Lower leg skin (tissue), 3 donors: ENCODE data around the gene HTR1E.
"Not testable (repeated sequence)": the region's sequence is repeated elsewhere in the genome, so short reads cannot be mapped to it uniquely, and the experiment has no call there.

ENCODE experiments used
- POLR2A ChIP-seq, 2 donors: fragments of 450-650 bp; IDR thresholded peaks; one replicate each; pipeline ENCODE4 v1.6.1; 2016 to 2017; ENCODE audit warnings: antibody characterized with exemption in 2 of 2, mild to moderate bottlenecking in 1 of 2, moderate library complexity in 1 of 2
- TF ChIP-seq, protein P1 (sequence below), 3 donors: fragments of 450-650 bp; IDR thresholded peaks; one replicate each; pipeline ENCODE4 v1.5.1; 2016; ENCODE audit warnings: antibody characterized with exemption in 3 of 3, mild to moderate bottlenecking in 3 of 3, moderate library complexity in 2 of 3

DNA sequence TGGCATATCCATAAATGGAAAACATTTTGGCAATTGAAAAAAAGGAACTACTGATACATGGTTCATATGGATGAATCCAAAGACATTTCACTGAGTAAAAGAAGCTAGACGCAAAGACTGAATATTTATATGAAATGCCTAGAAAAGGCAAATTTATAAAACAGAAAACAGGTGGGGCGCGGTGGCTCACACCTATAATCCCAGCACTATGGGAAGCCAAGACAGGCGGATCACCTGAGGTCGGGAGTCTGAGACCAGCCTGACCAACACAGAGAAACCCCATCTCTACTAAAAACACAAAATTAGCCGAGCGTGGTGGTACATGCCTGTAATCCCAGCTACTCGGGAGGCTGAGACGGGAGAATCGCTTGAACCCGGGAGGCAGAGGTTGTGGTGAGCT lies 9.5 kb upstream of the HTR1E start:
- TF ChIP-seq, protein P1, sequence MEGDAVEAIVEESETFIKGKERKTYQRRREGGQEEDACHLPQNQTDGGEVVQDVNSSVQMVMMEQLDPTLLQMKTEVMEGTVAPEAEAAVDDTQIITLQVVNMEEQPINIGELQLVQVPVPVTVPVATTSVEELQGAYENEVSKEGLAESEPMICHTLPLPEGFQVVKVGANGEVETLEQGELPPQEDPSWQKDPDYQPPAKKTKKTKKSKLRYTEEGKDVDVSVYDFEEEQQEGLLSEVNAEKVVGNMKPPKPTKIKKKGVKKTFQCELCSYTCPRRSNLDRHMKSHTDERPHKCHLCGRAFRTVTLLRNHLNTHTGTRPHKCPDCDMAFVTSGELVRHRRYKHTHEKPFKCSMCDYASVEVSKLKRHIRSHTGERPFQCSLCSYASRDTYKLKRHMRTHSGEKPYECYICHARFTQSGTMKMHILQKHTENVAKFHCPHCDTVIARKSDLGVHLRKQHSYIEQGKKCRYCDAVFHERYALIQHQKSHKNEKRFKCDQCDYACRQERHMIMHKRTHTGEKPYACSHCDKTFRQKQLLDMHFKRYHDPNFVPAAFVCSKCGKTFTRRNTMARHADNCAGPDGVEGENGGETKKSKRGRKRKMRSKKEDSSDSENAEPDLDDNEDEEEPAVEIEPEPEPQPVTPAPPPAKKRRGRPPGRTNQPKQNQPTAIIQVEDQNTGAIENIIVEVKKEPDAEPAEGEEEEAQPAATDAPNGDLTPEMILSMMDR (IDR thresholded peaks at IDR 0.05), result not testable (repeated sequence)
- not testable (repeated sequence) for TF ChIP-seq POLR2A (IDR thresholded peaks at IDR 0.05)
